GM21786 (cell line): ENCODE results near the gene MRPS26.
"Not testable (repeated sequence)": the region's sequence is repeated elsewhere in the genome, so short reads cannot be mapped to it uniquely, and the experiment has no call there.

ENCODE experiments used
- ATAC-seq: cut with Tn5 transposase; IDR thresholded peaks from one replicate; pipeline ENCODE4 v1.9.1; 2021; ENCODE audit not compliant: unreplicated experiment

MRPS26 gene

DNA sequence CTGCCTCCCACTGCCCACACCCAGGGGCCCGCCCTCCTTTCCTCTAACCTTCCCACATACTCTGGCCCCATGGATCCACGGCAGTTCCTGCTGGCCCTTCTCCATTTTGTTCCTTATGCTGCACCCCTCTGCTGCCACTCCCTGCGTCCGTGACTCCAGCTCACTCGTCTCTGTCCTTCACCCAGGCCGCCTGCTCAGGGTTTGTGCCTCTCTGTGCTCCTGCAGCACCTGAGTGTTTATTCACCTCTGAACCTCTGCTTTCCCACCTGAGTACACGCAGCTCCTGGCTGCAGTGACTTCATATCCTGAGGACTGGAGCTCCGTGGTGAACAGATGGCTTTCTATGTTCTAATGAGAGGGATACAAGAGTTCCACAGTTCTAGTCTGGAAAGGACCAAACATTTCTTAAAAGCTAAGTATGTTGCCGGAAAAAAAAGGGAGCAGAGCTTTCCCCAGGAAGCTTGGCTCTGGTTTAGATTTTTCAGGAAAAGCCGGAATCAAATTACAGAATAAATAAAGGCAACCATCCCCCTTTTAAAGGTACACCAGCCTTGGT lies 3.9 kb upstream of the MRPS26 start:
- ATAC-seq = no peak

DNA sequence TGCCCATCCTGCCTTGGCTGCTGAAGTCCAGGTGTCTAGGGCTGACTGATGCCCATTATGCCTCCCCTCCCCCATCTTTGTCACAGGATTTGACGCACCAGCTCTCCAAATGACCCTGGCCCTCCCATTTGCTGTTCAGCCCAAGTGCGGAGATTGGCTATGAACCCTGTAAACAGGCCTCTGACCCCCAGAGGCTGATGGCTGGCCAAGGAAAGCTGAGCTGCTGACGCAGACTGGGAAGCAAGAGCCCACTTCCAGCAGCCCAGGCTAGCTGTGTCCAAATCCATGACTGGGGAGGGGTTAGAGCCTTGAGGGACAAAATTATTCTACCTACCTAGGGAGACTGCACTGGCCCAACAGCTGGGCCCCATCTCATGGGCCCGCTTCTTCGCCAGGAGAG lies 3.2 kb upstream of the MRPS26 start:
- ATAC-seq = no peak

DNA sequence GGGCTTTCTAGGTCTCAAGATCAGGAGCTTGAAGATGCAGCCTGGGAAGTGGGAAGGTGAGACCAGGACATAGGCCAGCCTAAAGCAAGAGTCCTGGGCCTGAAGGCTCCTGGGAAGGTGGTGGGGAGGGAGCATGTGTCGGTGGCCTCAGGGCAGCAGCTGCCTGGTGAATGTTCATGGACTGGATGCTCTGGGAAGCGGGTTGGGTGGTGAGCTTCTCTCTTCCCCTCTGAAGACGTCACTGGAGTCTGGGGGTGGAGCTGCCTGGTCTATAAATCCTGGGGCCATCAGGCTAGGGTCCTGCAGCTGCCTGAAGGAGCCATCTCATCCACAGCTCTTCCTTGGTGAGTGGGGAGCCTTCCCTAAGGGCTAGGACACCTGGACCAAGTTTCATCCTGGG lies 2.5 kb upstream of the MRPS26 start, which contains the start of gene GNRH2:
TSS of gene GNRH2 (plus strand) at position 301 of the 400 bp plus-strand sequence. CDS start 793 bp downstream, outside the sequence.
- no peak for ATAC-seq

DNA sequence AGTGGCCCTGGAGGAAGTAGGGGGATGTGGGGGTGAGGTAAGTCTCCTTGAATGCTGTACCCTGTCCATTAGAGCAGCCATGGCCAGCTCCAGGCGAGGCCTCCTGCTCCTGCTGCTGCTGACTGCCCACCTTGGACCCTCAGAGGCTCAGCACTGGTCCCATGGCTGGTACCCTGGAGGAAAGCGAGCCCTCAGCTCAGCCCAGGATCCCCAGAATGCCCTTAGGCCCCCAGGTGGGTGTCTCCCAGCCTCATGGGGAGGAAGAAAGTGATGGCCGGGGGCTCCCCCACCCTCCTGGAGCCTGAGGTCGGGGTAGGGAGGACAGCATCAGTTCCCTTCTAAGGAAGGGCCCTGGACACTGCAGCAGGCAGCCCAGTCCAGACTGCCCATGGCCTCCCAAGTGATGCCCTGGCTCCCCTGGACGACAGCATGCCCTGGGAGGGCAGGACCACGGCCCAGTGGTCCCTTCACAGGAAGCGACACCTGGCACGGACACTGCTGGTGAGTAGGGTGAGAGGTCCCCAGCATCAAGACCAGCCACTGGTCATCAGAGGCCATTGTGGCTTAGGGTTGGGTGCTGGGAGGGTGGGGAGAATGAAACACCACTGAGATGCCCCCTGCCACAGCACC lies 1.4 kb upstream of the MRPS26 start:
- ATAC-seq = no peak

DNA sequence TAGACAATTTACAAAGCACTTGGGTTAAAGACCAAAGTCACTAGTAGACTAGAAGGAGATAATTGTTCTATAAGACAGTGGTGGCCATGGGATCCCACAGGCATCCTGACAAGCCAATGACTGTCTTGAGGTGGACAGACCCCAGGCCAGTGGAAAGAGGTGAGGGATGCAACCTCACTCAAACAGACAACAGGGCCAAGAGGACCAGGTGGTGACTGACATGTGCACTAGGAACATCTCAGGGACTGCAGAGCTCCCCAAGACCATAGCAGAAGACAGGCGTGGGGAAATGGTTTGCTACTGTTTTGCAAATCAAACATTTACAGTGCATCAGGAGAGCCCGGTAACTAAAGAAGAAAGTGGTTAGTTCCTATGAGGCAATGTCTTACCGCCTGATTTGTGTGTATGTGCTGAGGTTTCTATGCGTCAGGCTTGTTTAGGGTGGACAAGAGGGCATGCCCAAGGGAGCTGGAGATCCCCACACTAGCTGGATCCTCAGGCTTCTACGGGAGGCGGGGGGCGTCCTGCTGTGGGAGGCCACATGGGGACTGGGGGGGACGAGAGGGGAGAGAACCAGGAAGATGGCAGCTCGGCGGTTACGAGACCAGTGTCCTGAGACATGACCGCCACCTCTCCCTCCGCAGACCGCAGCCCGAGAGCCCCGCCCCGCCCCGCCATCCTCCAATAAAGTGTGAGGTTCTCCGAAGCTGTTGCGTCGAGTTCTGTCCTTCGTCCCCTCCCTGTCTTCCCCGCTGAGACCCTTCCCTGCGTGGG lies 623 bp upstream of the MRPS26 start:
- ATAC-seq = peak; percentile 40

DNA sequence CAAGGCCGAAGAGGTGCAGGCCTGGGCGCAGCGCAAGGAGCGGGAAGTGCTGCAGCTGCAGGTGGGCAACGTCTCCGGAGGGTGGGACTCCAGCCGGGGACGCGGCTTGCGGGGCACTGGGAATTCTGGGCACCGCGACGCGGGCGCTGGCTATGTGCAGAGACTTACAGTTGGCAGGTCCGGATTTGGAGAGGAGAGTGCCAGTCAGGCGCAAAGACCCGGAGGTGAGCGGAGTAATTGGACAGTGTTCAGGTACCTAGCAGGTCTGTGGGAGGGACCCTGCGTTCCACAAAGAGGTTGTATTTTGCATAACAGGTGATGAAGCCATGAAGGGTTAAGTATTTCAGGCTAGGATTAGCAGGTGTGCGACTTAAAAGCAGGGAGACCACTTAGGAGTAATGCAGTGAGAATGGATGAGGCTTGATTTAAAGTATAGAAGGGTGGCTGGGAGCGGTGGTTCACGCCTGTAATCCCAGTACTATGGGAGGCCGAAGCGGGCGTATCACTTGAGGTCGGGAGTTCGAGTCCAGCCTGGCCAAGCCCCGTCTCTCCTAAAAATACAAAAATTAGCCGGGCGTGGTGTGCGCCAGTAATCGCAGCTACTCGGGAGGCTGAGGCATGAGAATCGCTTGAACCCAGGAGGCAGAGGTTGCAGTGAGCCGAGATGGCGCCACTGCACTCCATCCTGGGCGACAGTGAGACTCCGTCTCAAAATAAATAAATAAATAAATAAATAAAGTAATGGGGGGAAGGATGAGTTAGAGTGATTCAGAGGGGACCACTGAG lies 1.0 kb downstream of the MRPS26 start:
- ATAC-seq = peak; percentile 1

DNA sequence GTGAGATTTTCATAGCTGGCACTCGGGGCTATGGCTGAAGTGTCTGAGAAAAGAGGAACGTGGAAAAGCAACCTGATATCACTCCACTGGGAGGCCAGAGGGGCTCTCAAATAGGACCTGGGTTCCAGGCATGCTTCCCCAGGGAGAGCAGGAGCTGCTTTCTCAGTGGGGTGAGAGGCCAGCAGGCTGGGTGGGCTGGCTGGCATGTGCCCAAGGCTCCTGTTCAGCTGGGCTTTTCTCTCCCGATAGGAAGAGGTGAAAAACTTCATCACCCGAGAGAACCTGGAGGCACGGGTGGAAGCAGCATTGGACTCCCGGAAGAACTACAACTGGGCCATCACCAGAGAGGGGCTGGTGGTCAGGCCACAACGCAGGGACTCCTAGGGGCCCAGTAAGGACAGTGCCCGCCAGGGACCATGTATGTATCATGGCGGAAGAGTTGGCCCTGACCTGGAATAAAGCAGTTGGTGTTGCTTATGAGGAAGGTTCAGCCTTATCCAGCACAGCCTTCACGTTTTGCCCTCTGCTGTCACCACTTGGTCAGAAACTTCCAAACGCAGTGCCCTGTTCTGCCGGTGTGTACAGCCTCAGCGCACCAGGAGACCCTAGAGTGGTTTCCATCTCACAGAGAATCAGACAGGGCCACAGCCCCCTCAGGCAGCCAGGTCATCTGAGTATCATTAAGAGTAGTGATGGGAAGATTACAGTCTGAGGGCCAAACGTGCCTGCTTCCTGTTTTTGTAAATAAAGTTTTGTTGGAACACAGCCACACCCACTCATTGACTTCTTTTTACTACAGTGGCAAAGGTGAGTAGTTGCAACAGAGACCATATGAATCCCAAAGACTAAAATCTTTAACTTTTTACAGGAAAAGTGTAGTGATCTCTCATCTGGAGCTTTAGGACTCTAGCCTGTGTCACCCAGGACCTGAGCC lies 1.9 kb downstream of the MRPS26 start:
- ATAC-seq = no peak

DNA sequence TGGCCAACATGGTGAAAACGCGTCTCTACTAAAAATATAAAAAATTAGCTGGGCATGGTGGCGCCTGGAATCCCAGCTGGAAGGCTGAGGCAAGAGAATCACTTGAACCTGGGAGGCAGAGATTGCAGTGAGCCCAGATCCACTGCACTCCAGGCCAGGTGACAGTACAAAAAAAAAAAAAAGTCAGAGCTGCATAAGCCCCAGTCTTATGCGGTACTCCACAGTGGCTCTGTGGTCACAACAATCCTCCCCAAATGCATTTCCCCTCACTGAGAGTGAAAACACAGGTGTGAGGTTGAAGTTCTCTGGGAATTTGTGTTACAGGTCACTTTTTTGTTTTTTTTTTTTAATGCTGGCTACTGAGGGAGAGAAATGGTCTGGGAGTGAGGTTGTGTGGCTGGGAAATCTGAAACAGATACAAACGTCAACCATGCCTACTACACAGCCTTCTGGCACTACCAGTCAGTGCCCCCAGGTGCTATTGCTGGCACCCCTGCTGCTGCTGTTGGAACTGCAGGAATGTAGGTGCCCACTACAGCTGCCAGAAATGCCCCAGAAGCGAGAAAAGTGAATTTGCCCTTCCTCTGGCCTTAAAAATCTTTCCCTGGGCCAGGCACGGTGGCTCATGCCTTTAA lies 5.7 kb downstream of the MRPS26 start:
- ATAC-seq = no peak

DNA sequence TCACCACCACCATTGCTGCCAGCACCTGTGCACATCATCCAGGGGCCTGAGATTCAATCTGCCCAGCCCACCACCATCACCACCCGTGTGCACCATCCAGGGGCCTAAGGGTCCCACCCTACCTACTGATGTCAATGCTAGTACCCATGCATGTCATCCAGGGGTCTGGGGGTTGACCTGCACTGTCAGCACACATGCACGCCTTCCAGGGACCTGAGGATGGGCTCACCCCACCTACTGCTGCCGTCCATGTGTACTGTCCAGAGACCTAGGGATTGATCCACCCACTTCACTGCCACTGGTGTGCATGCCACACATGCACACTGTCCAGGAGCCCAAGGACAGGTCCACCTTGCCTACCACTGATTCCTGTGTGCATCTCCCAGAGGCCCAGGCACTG lies 13.6 kb downstream of the MRPS26 start:
- no peak for ATAC-seq

DNA sequence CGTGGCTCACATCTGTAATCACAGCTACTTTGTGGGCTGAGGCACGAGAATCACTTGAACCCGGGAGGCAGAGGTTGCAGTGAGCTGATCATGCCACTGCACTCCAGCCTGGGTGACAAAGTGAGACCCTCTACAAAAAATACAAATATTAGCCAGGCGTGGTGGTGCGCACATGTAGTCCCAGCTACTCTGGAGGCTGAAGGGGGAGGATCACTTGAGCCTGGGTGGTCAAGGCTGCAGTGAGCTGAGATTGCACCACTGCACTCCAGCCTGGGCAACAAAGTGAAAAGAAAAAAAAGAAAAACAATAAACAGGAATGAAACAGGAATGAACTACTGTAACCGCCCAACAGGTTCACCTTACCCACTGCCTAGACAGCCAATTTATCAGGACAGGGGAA lies 18.3 kb downstream of the MRPS26 start:
- ATAC-seq = not testable (repeated sequence)

DNA sequence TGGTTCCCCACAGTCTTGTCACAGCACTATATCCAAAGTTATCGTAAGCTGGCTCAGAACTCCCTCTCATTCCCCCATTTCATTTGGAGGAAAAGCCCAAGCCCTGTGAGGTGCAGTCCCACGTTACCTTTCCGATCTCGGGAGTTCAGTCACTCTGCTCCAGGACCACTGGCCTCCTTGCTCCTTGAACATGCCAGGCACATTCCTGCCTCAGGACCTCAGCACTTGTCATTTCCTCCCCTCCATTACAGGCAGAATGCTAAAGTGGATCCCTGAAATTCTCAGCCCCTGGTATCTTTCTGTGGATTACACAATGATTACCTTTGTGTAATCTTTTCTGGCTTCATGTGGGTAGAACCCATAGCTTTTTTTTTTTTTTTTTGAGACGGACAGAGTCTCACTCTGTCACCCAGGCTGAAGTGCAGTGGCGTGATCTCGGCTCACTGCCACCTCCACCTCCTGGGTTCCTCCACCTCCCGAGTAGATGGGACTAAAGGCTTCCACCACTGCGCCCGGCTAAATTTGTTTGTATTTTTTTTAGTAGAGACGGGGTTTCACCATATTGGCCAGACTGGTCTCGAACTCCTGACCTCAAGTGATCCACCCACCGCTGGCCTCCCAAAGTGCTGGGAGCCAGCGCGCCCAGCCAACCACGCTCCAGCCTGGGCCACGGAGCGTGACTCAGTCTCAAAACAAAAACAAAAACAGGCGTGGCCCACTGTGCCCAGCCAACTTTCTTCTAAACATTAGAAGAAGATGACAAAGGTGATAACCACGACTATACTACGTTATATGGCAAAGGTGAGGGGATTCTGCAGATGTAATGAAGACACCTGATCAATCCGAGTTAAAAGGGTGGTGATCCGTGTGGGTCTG lies 21.5 kb downstream of the MRPS26 start:
- ATAC-seq = peak; percentile 31

DNA sequence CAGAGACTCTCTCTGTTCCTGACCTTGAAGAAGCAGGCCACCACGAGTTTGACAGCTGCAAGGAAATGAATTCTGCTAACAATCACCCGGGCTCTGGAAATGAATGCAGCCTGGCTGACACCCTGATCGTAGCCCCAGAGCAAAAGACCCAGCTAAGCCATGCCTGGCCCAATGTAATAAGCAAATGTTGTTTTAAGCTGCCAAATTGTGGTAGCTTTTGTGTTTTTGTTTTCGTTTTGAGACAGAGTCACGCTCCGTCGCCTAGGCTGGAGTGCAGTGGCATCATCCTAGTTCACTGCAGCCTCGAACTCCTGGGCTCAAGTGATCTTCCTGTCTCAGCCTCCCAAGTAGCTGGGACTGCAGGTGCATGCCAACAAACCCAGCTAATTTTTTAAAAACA lies 22.2 kb downstream of the MRPS26 start:
- ATAC-seq = peak; percentile 56

DNA sequence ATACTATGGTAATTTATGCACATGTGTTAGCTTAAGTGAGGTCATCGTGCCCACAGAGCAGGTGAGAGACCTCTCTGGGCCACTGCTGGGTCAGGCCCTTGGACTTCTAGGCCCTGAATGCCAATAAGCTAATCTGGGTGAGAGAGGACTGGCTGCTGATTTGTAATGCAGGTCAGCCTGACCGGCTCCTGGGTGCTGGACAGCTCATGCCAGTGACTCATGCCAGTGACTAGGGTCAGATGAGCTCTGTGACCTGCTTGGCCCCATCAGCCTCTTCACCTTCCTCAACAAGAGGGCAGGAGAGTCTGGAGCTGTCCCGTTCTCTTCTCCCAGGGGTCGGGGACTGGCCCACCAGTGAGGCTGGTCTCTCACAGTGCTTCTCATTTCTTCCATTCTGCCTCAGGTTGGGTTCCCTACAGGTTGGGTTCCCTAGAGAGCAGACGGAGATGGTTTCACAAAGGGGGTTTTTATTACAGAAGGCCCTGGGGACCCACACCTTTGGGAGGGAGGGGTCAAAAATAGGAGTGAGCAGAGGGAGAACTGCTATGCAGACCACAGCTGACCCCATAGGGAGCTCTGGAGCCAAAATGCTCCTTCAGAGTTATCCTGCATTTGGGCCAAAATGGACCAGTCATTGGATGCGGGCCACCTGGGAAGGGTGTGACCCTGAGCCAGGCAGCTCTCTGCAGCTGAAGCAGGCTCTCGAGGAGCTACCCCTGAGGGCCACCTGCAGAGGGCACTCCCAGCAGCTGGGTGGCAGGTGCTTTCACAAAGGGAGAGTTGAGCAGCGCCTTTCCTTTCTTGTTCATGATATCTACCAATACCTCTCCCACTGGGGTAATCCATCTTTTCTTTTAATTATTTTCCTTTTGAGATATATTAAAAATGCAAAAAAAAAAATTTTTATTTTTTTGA lies 23.4 kb downstream of the MRPS26 start:
- no peak for ATAC-seq

DNA sequence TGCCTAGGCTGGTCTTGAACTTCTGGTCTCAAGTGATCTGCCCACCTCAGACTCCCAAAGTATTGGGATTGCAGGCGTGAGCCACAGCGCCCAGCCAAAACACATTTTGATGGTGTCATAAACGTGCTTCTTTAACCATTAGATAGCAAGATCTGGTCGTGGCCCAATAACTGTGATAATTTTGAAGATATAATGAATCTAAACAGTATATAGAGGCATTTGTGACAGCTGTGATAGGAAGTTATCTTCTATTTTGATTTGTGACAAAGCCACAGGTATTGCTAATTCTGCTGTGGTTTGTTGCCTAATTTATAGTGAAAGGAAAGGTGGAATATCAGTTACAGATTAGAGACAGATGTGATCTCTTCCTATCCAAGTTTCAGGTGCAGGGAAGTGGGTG lies 24.9 kb downstream of the MRPS26 start:
- no peak for ATAC-seq

DNA sequence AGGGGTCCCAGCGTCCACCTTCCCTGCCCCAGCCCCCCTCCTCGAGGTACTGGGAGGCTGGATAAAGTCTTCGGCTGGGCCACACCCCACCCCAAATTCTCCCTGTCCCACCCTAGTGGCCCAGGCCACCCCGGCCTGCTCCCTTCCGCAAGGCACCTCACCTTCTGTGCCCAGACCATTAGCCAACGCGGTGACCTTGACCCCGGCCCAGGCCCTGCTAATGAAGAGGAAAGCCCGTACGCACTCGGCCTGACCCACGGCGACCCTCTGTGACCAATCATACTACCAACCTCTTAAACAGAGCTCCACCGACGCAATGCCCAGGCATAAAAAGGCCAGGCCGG lies 25.4 kb downstream of the MRPS26 start:
- no peak for ATAC-seq

DNA sequence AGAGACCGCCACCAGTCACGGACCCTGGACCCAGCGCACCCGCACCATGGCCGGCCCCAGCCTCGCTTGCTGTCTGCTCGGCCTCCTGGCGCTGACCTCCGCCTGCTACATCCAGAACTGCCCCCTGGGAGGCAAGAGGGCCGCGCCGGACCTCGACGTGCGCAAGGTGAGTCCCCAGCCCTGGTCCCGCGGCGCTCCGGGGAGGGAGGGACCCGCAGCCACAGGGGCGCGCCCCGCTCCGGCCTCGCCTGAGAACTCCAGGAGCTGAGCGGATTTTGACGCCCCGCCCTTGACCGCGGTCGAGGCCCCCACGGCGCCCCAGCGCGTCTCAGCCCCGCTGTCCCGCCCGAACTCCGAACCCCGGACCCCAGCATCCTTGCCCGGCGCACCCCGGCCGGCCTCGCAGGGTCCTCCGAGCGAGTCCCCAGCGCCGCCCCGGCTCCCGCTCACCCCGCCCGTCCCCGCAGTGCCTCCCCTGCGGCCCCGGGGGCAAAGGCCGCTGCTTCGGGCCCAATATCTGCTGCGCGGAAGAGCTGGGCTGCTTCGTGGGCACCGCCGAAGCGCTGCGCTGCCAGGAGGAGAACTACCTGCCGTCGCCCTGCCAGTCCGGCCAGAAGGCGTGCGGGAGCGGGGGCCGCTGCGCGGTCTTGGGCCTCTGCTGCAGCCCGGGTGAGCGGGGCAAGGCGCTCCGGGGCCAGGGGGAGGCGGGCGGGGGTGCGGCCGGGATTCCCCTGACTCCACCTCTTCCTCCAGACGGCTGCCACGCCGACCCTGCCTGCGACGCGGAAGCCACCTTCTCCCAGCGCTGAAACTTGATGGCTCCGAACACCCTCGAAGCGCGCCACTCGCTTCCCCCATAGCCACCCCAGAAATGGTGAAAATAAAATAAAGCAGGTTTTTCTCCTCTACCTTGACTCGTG lies 26.0 kb downstream of the MRPS26 start, which contains the start of gene OXT:
TSS of gene OXT (plus strand) at position 11 of the 920 bp plus-strand sequence. CDS start at position 47, 36 bp downstream.
- ATAC-seq = no peak
